Body of pancreas (tissue), 4 donors: Measurements from ENCODE around the gene SETD1A. TPM values are rescaled to one million over a fixed set of nuclear protein-coding genes. Genes with fewer than 3 reads are reported as not detected.

Experiments
- ATAC-seq: fragments of 150-250 bp; one replicate; pipeline ENCODE4 v1.9.1; 2016
- DNase-seq, 4 donors: peaks; one replicate each; pipeline ENCODE4 v3.0.0-alpha.2; 2019
- H3K27ac ChIP-seq, 4 donors: fragments of 200-600 bp; sonication (generic); 1 replicate in 3 of 4; 2 replicates in 1 of 4; pipeline versions ENCODE4 v1.5.1 to v1.6.1; 2016 to 2019; ENCODE audit warnings: mild to moderate bottlenecking in 1 of 4, mixed read lengths in 1 of 4, moderate library complexity in 1 of 4
- H3K27me3 ChIP-seq, 2 donors: fragments of 200-600 bp; sonication (generic); one replicate each; pipeline ENCODE4 v1.6.0; 2016; ENCODE audit warnings: mild to moderate bottlenecking in 1 of 2
- H3K36me3 ChIP-seq, 2 donors: fragments of 200-600 bp; sonication (generic); replicated peaks in 1 of 2; 2 replicates each; pipeline ENCODE4 v1.5.1; 2016; ENCODE audit warnings: low read depth in 2 of 2; ENCODE audit not compliant: insufficient read depth in 1 of 2
- H3K4me1 ChIP-seq: fragments of 200-600 bp; sonication (generic); one replicate; pipeline ENCODE4 v1.6.0; 2016
- H3K4me3 ChIP-seq, 2 donors: fragments of 200-600 bp; sonication (generic); 1 replicate in 1 of 2; 2 replicates in 1 of 2; pipeline ENCODE4 v1.5.1; 2016 to 2019
- H3K9me3 ChIP-seq, 3 donors: fragments of 200-600 bp; sonication (generic); 1 replicate in 2 of 3; 2 replicates in 1 of 3; pipeline ENCODE4 v1.5.1; 2016
- CTCF ChIP-seq, 7 experiments: fragments of 450-650 bp in 4 of 7; fragments of 200-600 bp in 3 of 7; sonication (generic) in 3 of 7; IDR thresholded peaks; one replicate each; pipeline ENCODE4 v1.5.1; 2016 to 2019; ENCODE audit warnings: antibody characterized with exemption in 7 of 7
- POLR2A ChIP-seq, 3 donors: fragments of 450-650 bp; IDR thresholded peaks; one replicate each; pipeline ENCODE4 v1.6.1; 2016; ENCODE audit warnings: antibody characterized with exemption in 3 of 3, mild to moderate bottlenecking in 2 of 3
- WGBS, 2 donors: methylation state at CpG; one replicate each; pipeline ENCODE4 v1.1.5; 2017; 5-methylcytosine and 5-hydroxymethylcytosine counted together
- intact Hi-C: fragments of 100-400 bp; cut with DNase I; formaldehyde crosslinking; loops from one replicate; pipeline ENCODE4 v1.15.1; 2023
- total RNA-seq, 2 donors: library from RNA; depleted of rRNA; stranded (reverse); fragments of >200 nt; gene quantifications; one replicate each; pipeline ENCODE4 v1.1.0, GENCODE V29; 2016

The SETD1A gene
- total RNA-seq, 2 donors from 2014 or later, result 4.7 to 10.9 TPM

GRCh38 chr16:30989469-30990047, 32.0 kb downstream of the SETD1A start:
- 71% methylated on average over 21 to 23 of the region's 23 CpGs for WGBS, 2 donors

GRCh38 chr16:30990105-30990504, 32.6 kb downstream of the SETD1A start:
- 70% methylated on average over 12 of the region's 12 CpGs; no CpG with 5 or more reads in 1 of the 2 donors for WGBS, 2 donors
- Histone ChIP-seq H3K4me3 (no peak overlapping the region), H3K9me3 (no peaks in the 10 kb centered on the region), H3K4me1 (peaks cover 17% of the 10 kb centered on the region), H3K36me3 (peaks cover 0 to 2% of the 10 kb centered on the region in 2 donors), H3K27me3 (no peaks in the 10 kb centered on the region), H3K27ac (no peak overlapping the region)
- TF ChIP-seq CTCF (IDR thresholded peaks at IDR 0.05), result no peak
- no peak for TF ChIP-seq POLR2A (IDR thresholded peaks at IDR 0.05)
- ATAC-seq (no peak), DNase-seq (no peak)
- intact Hi-C loops, result no loop called here

More at GRCh38 chr16:30989469-30990047, 32.0 kb downstream of the SETD1A start:
- Histone ChIP-seq H3K4me3 (no peak overlapping the region), H3K36me3 (peaks cover 0 to 2% of the 10 kb centered on the region in 2 donors), H3K27ac (no peak overlapping the region), H3K27me3 (no peaks in the 10 kb centered on the region), H3K4me1 (peaks cover 17% of the 10 kb centered on the region), H3K9me3 (no peaks in the 10 kb centered on the region)
- TF ChIP-seq POLR2A (IDR thresholded peaks at IDR 0.05), result no peak
- TF ChIP-seq CTCF (IDR thresholded peaks at IDR 0.05), result no peak
- no peak for DNase-seq
- ATAC-seq, result no peak
- intact Hi-C loops, result loop anchor here (10.0 kb wide), 2 partner anchors 155 to 875 kb away; no protein-coding TSS in a partner anchor

- ATAC-seq (no peak), DNase-seq (no peak)
- H3K4me3 ChIP-seq, result no peak overlapping the region
- H3K27me3 ChIP-seq, result no peaks in the 10 kb centered on the region
- H3K4me1 ChIP-seq, result peaks cover 8% of the 10 kb centered on the region
- 74% methylated on average over 5 of the region's 8 CpGs; no CpG with 5 or more reads in 1 of the 2 donors for WGBS, 2 donors
- intact Hi-C loops, result no loop called here
- TF ChIP-seq POLR2A (IDR thresholded peaks at IDR 0.05) (no peak), CTCF (IDR thresholded peaks at IDR 0.05) (no peak)
- H3K27ac ChIP-seq, result no peak overlapping the region
- H3K36me3 ChIP-seq, result peaks cover 0 to 2% of the 10 kb centered on the region in 2 donors
- H3K9me3 ChIP-seq, result no peaks in the 10 kb centered on the region
Measured at GRCh38 chr16:30991052-30991451, 33.5 kb downstream of the SETD1A start.

GRCh38 chr16:30992276-30992780, 34.8 kb downstream of the SETD1A start:
- Histone ChIP-seq H3K4me3 (no peak overlapping the region), H3K27me3 (no peaks in the 10 kb centered on the region), H3K4me1 (peaks cover 9% of the 10 kb centered on the region), H3K27ac (no peak overlapping the region), H3K9me3 (no peaks in the 10 kb centered on the region), H3K36me3 (peaks cover 0 to 2% of the 10 kb centered on the region in 2 donors)
- no peak for TF ChIP-seq POLR2A (IDR thresholded peaks at IDR 0.05)
- TF ChIP-seq CTCF (IDR thresholded peaks at IDR 0.05), result no peak
- 62 to 77% methylated on average over 6 to 21 of the region's 21 CpGs for WGBS, 2 donors
- intact Hi-C loops, result no loop called here
- DNase-seq, result no peak
- no peak for ATAC-seq
